Measurements from ENCODE around the gene YIPF3. TPM values are rescaled to one million over a fixed set of nuclear protein-coding genes. Genes with fewer than 3 reads are reported as not detected.

The YIPF3 gene
- total RNA-seq, 4 donors from 2014 or later: 50.5 to 73.5 (median 71.8) TPM

DNA sequence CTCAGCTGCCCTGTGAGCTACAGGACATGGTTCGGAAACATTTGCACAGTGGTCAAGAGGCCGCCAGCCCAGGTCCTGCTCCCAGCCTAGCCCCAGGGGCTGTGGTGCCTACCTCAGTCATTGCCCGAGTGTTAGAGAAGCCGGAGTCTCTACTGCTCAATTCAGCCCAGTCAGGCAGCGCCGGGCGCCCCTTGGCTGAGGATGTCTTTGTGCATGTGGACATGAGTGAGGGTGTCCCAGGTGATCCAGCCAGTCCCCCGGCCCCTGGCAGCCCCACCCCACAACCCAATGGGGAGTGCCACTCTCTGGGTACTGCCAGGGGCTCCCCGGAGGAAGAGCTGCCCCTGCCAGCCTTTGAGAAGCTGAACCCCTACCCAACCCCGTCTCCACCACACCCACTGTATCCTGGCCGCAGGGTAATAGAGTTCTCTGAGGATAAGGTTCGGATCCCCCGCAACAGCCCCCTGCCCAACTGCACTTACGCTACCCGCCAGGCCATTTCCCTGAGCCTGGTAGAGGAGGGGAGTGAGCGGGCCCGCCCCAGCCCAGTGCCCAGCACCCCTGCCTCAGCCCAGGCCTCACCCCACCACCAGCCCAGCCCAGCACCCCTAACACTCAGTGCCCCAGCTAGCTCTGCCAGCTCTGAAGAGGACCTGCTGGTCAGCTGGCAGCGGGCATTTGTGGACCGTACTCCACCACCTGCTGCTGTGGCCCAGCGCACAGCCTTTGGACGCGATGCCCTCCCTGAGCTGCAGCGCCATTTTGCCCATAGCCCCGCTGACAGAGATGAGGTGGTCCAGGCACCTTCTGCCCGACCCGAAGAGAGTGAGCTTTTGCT is 11.8 kb downstream of the YIPF3 start:
- 84 to 100% methylated on average over 2 to 5 of the region's 26 CpGs for WGBS, 2 donors
- TF ChIP-seq, protein P1, sequence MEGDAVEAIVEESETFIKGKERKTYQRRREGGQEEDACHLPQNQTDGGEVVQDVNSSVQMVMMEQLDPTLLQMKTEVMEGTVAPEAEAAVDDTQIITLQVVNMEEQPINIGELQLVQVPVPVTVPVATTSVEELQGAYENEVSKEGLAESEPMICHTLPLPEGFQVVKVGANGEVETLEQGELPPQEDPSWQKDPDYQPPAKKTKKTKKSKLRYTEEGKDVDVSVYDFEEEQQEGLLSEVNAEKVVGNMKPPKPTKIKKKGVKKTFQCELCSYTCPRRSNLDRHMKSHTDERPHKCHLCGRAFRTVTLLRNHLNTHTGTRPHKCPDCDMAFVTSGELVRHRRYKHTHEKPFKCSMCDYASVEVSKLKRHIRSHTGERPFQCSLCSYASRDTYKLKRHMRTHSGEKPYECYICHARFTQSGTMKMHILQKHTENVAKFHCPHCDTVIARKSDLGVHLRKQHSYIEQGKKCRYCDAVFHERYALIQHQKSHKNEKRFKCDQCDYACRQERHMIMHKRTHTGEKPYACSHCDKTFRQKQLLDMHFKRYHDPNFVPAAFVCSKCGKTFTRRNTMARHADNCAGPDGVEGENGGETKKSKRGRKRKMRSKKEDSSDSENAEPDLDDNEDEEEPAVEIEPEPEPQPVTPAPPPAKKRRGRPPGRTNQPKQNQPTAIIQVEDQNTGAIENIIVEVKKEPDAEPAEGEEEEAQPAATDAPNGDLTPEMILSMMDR (IDR thresholded peaks at IDR 0.05): no peak
- TF ChIP-seq POLR2A (IDR thresholded peaks at IDR 0.05): no peak
- no peak for DNase-seq
- Histone ChIP-seq H3K27me3 (peaks cover 0 to 29% (median 3%) of the 10 kb centered on the region in 4 donors), H3K36me3 (peaks cover 20 to 63% (median 23%) of the 10 kb centered on the region in 3 donors), H3K4me3 (no peak overlapping the region), H3K4me1 (peaks cover 10 to 36% (median 13%) of the 10 kb centered on the region in 3 donors), H3K27ac (no peak overlapping the region), H3K9me3 (no peaks in the 10 kb centered on the region)
- intact Hi-C loops (cut with DNase I): loop anchor here (10.0 kb wide), 1 partner anchor 240 kb away; no protein-coding TSS in a partner anchor

- WGBS, 2 donors: 80 to 88% methylated on average over 6 to 8 of the region's 8 CpGs
- no peak for DNase-seq
- Histone ChIP-seq H3K27me3 (peaks cover 0 to 14% (median 0%) of the 10 kb centered on the region in 4 donors), H3K4me3 (no peak overlapping the region), H3K9me3 (no peaks in the 10 kb centered on the region), H3K36me3 (peaks cover 35 to 78% (median 37%) of the 10 kb centered on the region in 3 donors), H3K4me1 (peaks cover 0 to 36% (median 9%) of the 10 kb centered on the region in 3 donors), H3K27ac (no peak overlapping the region)
- intact Hi-C loops (cut with DNase I): loop anchor here (10.0 kb wide), 1 partner anchor 239 kb away; no protein-coding TSS in a partner anchor
- TF ChIP-seq, protein P1 (IDR thresholded peaks at IDR 0.05): no peak
- TF ChIP-seq POLR2A (IDR thresholded peaks at IDR 0.05): no peak
Measured at GRCh38 chr6:43503443-43503842, 13.3 kb downstream of the YIPF3 start.

- TF ChIP-seq POLR2A (IDR thresholded peaks at IDR 0.05): no peak
- TF ChIP-seq, protein P1 (IDR thresholded peaks at IDR 0.05): no peak
- Histone ChIP-seq H3K9me3 (no peaks in the 10 kb centered on the region), H3K36me3 (peaks cover 37 to 86% (median 38%) of the 10 kb centered on the region in 3 donors), H3K4me1 (peaks cover 0 to 33% (median 9%) of the 10 kb centered on the region in 3 donors), H3K27ac (no peak overlapping the region), H3K27me3 (peaks cover 0 to 7% (median 0%) of the 10 kb centered on the region in 4 donors), H3K4me3 (no peak overlapping the region)
- no peak for DNase-seq
- intact Hi-C loops (cut with DNase I): loop anchor here (10.0 kb wide), 1 partner anchor 238 kb away; no protein-coding TSS in a partner anchor
- 67 to 100% methylated on average over 1 to 2 of the region's 4 CpGs for WGBS, 2 donors
Measured at GRCh38 chr6:43502666-43503065, 14.1 kb downstream of the YIPF3 start.

- no peak for DNase-seq
- intact Hi-C loops (cut with DNase I): loop anchor here (10.0 kb wide), 1 partner anchor 236 kb away; no protein-coding TSS in a partner anchor
- Histone ChIP-seq H3K27ac (no peak overlapping the region), H3K27me3 (no peaks in the 10 kb centered on the region), H3K9me3 (no peaks in the 10 kb centered on the region), H3K36me3 (peaks cover 37 to 87% (median 39%) of the 10 kb centered on the region in 3 donors), H3K4me3 (no peak overlapping the region), H3K4me1 (peaks cover 2 to 23% (median 19%) of the 10 kb centered on the region in 3 donors)
- 96 to 100% methylated on average over 3 of the region's 3 CpGs for WGBS, 2 donors
- TF ChIP-seq POLR2A (IDR thresholded peaks at IDR 0.05): no peak
- TF ChIP-seq, protein P1 (IDR thresholded peaks at IDR 0.05): no peak
Measured at GRCh38 chr6:43500921-43501320, 15.8 kb downstream of the YIPF3 start.

Data from esophagus squamous epithelium (tissue), 5 donors.